ENCODE measurements around the gene ARMC2.

Gene ARMC2

GRCh38 chr6:109023356-109023925 is 175.2 kb downstream of the ARMC2 start:
- no peak for DNase-seq (ENCODE audit: low spot score)
